ENCODE measurements around the gene LRRFIP1. TPM values are rescaled to one million over a fixed set of nuclear protein-coding genes. Genes with fewer than 3 reads are reported as not detected.

The LRRFIP1 gene
- total and polyA plus RNA-seq, 2 of the 13 experiments (the other 11 are each of a cell fraction or from before 2014, with no cell fraction given), result 15.9 to 40.5 TPM

GRCh38 chr2:237614151-237614720 is 13.2 kb upstream of the LRRFIP1 start (continued):
- peak; percentile 93 for TF ChIP-seq NR2F2 (IDR thresholded peaks at IDR 0.05; ENCODE audit: borderline replicate concordance, low read depth)
- TF ChIP-seq HNRNPL (IDR thresholded peaks at IDR 0.05; ENCODE audit: low read depth, low read length), result no peak
- TF ChIP-seq SP2 (CRISPR knock-in tag; IDR thresholded peaks at IDR 0.05), result no peak
- no peak for TF ChIP-seq KLF15 (CRISPR knock-in tag; IDR thresholded peaks at IDR 0.05; ENCODE audit: borderline replicate concordance)
- peak; percentile 84; the same call in 1 of the 2 replicates for TF ChIP-seq NCOA1 (CRISPR knock-in tag; IDR thresholded peaks at IDR 0.05)
- peak; percentile 99 for TF ChIP-seq RXRB (CRISPR knock-in tag; IDR thresholded peaks at IDR 0.05; ENCODE audit: borderline replicate concordance)
- no peak for TF ChIP-seq SYNCRIP (IDR thresholded peaks at IDR 0.05; ENCODE audit: insufficient read depth, low read depth, low read length)
- no peak for TF ChIP-seq JARID2 (CRISPR knock-in tag; IDR thresholded peaks at IDR 0.05; ENCODE audit: insufficient replicate concordance)
- TF ChIP-seq ELF4 (CRISPR knock-in tag; IDR thresholded peaks at IDR 0.05; ENCODE audit: borderline replicate concordance), result peak; percentile 92
- TF ChIP-seq BCL3 (CRISPR knock-in tag; IDR thresholded peaks at IDR 0.05), result no peak; the same call in none of the 2 replicates
- peak; percentile 76; the same call in 1 of the 2 replicates for TF ChIP-seq TGIF2 (CRISPR knock-in tag; IDR thresholded peaks at IDR 0.05)
- no peak for TF ChIP-seq ZNF30 (CRISPR knock-in tag; IDR thresholded peaks at IDR 0.05)
- peak; percentile 97 for TF ChIP-seq ATF2 (CRISPR knock-in tag; IDR thresholded peaks at IDR 0.05)
- peak; percentile 47; the same call in 1 of the 2 replicates for TF ChIP-seq ZNF800 (CRISPR knock-in tag; IDR thresholded peaks at IDR 0.05)
- TF ChIP-seq NFE2L1 (CRISPR knock-in tag; IDR thresholded peaks at IDR 0.05; ENCODE audit: borderline replicate concordance), result no peak
- peak; percentile 82 for TF ChIP-seq ATF1 (CRISPR knock-in tag; IDR thresholded peaks at IDR 0.05)
- TF ChIP-seq HOXA3 (CRISPR knock-in tag; IDR thresholded peaks at IDR 0.05), result peak; percentile 89
- TF ChIP-seq SCMH1 (CRISPR knock-in tag; IDR thresholded peaks at IDR 0.05; ENCODE audit: borderline replicate concordance), result no peak
- peak; percentile 59 for TF ChIP-seq KDM3A (CRISPR knock-in tag; IDR thresholded peaks at IDR 0.05; ENCODE audit: low read depth)
- no peak for TF ChIP-seq HOXA9 (CRISPR knock-in tag; IDR thresholded peaks at IDR 0.05; ENCODE audit: borderline replicate concordance)
- peak; percentile 85 for TF ChIP-seq HMGXB3 (CRISPR knock-in tag; IDR thresholded peaks at IDR 0.05; ENCODE audit: borderline replicate concordance)
- TF ChIP-seq ZNF543 (CRISPR knock-in tag; IDR thresholded peaks at IDR 0.05), result peak; percentile 64

Measured in HepG2 (cell line).